Medulla oblongata (tissue), 1 donor: ENCODE data around the gene ACLY.
A peak's percentile ranks its signal among the peaks of the same experiment; 100 is the strongest.

ENCODE experiments used
- DNase-seq: peaks from one replicate; pipeline ENCODE4 v3.0.0-alpha.2; 2015; ENCODE audit errors: extremely low spot score

The ACLY gene

DNA sequence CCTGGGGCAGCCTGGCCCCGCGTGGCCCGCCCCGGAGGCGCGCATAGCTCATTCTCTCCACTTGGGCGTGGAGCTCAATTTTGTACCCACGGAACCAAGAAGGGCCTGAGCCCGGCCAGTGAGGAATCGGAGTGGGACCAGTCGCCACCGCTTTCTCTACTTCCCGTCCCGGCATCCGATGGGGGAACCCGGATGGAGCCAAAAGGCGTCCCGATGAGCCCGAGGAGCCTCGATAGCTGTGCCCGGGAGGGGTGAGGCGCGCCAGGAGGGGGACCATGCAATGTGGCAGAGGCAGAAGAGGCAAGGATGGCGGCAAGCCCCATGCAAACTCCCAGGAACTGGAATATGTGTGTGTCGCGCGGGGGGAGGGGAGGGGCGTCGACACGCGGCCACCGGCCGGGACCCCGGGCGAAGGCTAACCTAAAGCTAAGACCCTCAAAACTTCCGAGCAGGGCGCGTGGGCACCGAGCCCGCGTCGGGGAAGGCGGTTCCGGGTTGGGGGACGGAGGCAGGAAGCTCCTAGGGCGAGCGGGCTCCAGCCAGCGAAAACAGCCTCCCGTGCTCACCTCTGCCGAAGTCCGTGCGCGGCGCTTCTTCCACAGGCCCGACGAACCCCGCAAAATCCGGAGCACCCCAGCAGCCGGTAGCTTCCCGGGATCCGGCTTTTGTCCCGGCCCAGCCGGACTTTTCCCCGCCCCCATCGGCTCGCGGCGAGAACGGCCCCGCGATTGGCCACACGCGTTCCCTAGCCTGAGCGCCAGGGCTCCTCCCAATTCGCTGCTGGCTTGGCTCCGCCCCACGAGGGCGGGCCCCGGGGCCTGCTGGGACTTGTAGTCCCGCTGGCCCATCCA is at the start of gene ACLY:
Gene ACLY, minus strand, starts transcription at position 638 of the 851 bp plus-strand sequence. CDS start 5,078 bp downstream, outside the sequence.
- DNase-seq = peak; percentile 99

DNA sequence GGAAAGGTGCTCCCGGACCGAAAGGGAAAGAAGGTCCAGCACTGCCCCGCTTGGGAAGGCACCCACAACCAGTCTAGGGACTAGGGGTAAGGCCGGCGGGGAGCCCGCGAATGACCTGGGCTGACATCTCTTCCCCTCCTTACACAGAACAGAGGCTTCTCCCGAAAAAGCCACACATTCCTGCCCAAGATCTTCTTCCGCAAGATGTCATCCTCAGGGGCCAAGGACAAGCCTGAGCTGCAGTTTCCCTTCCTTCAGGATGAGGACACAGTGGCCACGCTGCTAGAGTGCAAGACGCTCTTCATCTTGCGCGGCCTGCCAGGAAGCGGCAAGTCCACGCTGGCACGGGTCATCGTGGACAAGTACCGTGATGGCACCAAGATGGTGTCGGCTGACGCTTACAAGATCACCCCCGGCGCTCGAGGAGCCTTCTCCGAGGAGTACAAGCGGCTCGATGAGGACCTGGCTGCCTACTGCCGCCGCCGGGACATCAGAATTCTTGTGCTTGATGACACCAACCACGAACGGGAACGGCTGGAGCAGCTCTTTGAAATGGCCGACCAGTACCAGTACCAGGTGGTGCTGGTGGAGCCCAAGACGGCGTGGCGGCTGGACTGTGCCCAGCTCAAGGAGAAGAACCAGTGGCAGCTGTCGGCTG is 49.3 kb upstream of the ACLY start:
- DNase-seq = no peak

DNA sequence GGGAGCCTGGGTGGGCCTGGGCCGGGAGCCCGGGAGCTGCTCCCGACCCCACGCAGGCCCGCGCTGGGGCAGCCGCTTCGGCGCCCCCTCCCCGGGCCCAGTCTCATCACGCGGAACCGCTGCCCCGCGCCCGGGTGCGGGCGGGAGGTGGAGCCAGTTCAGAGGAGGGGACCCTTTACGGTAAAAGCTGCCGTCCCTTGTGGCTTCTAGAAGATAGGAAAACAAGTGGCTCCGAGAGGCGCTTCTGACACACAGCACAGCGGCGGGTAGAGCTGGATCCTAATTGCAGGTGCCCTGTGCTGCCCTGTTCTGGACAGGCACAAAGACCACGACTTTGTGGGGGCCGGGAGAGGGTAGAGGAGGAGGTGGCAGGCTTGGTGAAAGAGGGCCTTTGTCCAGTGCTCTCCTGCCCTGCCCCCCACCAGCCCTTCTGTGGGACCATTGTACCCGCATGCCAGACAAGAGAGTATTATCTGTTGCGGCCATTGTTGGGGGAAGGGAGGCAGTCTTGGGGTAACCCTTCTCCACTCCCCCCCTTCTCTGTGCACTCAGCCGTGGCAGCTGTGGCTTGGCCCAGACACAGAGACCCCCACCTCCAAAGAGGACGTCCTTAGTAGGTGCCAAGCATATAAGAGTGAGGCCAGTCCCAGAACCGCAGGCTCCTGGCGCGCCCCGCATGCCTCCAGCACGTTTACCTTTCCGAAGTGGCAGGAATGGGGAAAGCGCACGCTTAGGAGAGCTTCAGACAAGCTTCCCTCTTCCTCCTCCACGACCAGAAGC is 48.6 kb upstream of the ACLY start:
- peak; percentile 95 for DNase-seq

DNA sequence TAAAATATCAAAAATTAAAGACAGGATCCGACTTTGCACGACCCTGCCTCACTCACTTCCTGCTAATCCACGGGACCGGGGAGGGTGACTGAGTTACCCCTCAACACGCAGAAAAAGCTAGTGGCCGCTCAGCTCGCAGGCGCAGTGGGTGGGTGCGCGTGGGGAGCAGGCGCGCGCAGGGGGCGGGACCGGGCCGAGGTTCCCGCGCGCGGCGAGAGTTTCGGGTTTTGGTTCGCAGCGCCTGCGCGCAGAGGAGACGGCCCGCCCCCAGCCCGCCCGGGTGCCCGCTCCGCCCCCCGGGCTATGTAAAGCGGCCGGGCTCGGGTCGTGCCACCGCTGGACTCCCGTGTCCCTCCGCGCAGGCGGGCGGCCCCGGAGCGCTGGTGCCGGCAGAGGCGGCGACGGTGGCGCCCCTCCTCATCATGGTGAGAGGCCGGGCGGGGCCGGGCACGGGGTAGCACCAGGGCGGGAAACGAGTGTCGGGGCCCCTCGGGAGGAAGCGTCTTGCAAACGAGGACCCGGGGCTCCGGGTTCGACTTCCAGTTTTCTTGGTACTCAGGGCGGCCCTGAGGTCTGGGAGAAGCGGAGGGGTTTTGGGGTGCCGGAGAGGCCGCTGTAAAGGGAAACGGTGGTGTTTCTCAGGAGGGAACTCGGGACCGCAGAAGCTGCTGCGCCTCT is 47.9 kb upstream of the ACLY start, which contains the start of gene CNP:
Gene CNP, plus strand, starts transcription at position 333 of the 678 bp plus-strand sequence. Its CDS starts 90 bp downstream, at position 423.
- peak; percentile 93 for DNase-seq

DNA sequence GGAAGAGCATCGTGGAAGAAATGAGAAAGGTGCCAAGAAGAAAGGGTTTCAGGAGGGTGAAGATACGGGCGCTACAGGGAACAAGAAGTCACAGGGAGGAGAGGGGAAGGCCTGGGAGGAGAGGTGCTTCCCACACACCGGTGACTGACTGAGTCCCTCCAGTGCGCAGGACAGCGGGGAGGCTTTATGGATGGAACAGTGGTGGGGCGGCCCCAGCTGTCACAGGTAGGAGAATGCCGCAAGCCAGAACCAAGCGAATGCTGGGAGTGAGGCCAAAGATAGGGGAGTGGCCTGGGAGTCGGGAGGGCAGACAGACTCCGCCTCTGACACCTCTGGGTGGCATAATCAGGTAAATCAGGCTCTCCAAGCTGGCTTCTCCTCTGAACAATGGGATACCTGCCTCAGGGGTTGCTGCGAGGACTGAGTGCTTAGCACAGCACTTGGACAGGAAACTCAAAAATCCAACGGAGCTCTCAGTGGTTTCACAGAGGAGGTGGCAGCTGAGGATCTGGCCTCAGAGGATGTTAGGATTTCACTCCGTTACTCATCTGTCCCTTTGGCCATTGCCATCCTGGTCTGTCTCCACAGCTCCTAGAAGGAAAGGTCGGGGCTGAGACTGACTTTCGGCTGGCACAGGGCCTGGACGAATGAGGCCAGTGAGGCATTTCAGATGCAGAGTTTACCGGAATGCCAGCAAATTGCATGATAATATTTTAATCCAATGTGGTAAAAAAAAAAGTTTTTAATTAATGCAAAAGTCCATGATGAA is 47.1 kb upstream of the ACLY start:
- peak; percentile 52 for DNase-seq

DNA sequence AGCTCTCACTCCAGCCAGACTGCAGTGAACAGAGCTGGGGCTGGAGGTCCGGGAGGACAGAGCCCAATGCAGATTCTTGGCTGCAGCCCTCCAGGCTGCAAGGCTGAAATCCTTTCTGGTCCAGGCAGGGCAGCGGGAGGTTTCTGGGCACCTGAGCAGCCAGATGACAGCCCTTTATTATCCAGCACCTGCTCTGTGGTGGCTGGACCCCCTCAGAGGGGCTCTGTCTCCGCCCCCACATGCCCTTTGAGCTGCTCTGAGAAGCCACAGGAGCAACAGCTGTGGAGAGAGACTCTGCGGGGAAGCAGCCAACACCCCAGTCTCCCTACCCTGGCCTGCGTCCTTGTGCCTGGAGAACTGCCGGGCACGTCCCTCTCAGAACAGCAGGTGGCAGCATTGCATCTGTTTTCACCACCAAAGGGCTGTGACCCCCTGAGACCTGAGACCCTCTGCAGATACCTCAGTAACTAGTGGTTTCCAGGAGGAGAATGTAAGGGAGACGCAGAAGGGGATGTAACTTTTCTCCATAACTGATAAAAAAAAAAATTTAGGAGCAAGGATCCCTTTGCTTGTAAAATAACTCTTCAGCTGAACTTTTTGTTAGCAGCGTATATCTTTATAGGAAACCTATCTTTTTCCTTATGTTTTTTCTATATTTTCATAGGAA is 44.1 kb upstream of the ACLY start:
- DNase-seq = peak; percentile 90

DNA sequence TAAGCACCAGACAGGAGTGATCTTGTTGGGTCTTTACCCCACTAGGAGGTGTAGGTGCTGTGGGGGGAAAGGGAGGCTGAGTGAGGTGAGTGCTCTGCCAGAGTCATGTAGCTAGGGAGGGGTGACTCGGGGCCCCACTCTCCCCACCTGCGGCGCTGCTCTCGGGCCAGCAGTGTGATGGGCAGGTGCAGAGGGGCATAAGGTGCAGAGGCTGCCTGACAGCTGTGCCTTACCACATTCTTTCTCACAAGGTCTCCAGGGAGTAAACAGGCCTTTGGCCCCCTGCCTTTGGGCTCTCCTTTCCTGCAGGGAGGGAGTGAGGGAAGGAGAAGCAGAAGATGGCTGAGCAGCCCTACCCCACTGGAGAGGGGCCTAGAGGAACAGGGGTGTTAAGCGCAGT is 43.4 kb upstream of the ACLY start:
- no peak for DNase-seq

DNA sequence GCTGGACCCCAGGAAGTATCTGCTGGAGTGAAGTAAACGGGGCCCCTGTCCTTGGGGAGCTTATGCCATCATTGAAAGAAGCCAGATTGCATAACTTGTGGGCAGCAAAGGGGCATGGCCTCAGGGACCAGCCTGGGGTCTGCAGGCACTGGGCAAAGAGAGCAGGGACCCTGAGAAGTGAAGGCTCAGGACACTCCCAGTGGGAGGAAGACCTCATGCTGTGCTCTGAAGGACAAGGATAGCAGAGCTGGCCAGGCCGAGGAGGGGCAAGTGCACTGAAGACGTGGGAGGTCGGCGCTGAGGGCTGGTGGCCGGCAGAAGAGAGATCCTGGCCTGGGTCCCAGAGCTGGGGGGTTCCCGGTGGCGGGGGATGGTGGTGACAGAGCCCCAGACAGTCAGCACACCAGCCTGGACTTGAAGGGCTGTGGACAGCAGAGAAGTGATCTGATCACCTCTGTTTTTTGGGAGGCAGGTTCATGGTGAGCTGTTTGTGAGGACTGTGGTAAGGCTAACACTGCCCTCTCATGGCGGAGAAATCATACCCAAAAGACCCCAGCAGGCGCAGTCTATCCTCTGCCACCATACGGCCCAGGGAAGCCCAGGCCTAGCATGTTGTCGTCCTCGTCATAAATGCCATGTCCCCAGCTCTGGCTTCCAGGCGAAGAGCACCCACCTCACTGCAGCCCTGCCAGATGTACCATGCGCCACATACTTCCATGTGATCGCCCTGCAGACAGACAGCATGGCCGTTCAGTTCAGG is 40.8 kb upstream of the ACLY start:
- peak; percentile 53 for DNase-seq

DNA sequence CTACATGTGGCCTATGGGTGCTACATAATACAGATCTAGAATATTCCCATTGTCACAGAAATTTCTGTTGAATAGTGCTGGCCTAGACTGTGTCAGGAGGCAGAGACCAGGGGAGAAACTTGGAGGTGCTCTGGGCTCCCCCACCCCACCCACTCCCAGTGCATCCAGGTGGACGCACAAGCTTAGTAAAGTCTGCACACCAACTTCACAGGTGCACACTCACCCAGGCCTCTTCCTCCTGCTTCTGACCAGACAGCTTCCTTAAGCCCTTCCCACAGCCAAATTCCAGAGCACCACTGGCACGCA is 40.2 kb upstream of the ACLY start:
- no peak for DNase-seq

DNA sequence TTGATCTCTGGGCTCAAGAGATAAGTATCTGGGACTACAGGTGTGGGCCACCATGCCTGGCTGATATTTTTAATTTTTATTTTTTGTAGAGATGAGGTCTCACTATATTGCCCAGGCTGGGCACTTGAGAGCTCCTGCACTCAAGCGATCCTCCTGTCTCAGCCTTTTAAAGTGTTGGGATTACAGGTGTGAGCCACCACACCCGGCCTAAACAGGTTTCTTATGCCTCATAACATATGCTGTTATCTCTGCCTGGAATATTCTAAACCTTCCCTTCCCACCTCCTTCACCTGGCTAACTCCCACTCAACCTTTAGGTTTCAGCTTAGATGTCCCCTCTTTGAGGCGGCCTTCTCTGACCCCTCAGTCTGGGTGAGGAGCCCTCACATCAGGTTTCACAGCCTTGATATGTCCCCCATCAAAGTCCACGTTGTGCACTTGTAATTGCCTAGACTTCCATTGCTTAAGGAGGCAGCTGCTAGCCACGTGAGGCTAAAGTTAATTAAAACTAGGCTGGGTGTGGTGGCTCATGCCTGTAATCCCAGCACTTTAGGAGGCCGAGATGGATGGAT is 39.2 kb upstream of the ACLY start:
- no peak for DNase-seq

DNA sequence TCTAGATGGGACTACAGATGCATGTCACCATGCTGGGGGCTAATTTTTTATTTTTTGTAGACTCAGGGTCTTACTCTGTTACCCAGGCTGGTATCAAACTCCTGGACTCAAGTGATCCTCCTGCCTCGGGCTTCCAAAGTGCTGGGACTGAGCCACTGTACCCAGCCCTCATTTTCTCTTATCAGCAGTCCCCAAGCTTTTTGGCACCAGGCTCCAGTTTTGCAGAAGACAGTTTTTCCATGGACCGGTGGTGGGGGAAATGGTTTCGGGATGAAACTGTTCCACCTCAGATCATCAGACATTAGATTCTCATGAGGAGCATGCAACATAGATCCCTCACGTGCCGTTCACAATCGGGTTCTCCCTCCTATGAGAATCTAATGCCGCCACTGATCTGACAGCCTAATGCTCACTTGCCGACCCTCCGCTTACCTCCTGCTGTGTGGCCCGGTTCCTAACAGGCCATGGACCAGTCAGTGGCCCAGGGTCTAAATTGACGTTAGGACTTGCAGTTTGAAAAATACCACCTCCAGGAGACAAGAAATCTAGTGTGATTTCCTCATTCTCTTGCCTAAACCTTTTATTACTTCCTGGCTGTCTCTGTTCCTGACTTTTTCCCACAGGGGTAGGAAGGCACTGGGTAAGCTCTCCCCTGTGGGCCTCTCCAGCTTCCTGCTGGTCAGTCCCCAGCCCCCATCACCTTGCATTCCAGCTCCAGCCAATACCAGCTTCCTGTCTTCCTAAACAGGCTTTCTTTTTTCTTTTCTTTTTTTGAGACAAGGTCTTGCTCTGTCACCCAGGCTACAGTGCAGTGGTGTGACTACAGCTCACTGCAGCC is 38.5 kb upstream of the ACLY start:
- no peak for DNase-seq

DNA sequence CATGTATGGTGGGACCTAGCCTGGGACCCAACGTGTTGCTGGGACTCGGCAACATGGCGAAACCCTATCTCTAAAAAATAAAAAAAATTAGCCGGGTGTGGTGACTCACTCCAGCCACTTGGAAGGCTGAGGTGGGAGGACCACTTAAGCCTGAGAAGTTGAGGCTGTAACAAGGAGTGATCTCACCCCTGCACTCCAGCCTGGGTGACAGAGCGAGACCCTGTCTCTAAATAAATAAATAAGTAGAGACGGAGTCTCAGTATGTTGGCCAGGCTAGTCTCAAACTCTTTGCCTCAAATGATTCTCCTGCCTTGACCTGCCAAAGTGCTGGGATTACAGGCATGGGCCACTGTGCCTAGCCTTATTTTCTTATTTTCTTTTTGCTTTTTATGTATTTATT is 37.8 kb upstream of the ACLY start:
- no peak for DNase-seq

DNA sequence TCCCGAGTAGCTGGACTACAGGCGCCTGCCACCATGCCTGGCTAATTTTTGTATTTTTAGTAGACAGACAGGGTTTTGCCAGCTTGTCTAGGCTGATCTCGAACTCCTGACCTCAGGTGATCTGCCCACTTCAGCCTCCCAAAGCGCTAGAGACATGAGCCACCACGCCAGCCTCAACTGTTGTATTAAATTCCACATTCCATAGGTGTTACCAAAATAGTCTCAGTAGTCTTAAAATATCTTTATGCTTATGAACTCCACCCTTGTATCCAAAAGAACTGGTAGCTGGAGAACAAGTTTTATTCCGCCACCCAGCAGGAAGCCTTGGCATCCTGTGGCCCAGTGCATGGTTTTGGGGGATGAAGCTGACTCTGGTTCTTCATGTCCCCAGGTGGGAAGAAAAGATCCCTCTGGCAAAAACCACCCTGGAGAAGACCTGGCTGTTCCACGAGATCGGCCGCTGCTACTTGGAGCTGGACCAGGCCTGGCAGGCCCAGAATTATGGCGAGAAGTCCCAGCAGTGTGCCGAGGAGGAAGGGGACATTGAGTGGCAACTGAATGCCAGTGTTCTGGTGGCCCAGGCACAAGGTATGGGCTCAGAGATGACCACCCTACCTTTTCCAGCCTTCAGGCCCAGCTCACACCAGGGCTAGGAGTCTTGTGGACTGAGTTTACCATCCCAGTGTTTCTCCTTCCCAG is 30.2 kb upstream of the ACLY start:
- DNase-seq = no peak

DNA sequence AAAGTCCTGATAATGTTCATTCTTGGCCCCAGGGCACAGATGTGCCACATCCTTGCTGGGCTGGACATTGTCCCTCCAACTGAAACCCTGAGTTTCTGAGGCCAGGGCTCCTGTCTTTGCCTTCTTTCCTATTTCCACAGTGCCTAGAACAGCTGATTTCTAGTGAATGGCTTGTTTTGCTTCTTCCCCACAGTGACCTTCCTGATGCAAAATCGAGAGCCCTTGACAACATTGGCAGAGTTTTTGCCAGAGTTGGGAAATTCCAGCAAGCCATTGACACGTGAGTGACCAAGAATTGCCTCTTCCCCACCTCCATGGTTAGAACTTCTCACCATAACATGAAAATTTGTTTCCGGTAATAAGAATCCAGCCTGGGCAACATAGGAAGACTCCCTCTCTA is 26.2 kb upstream of the ACLY start:
- DNase-seq = no peak

DNA sequence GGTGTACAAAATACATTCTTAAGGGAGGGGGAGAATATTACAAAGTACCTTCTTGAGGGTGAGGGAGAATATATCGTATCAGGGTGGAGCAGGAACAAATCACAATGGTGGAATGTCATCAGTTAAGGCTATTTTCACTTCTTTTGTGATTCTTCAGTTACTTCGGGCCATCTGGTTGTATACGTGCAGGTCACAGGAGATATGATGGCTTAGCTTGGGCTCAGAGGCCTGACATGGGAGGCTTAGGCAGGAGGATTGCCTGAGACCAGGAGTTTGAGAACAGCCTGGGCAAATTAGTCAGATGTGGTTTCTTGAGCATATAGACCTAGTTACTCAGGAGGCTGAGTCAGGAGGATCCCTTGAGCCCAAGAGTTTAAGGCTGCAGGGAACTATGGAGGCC is 24.7 kb upstream of the ACLY start:
- no peak for DNase-seq

DNA sequence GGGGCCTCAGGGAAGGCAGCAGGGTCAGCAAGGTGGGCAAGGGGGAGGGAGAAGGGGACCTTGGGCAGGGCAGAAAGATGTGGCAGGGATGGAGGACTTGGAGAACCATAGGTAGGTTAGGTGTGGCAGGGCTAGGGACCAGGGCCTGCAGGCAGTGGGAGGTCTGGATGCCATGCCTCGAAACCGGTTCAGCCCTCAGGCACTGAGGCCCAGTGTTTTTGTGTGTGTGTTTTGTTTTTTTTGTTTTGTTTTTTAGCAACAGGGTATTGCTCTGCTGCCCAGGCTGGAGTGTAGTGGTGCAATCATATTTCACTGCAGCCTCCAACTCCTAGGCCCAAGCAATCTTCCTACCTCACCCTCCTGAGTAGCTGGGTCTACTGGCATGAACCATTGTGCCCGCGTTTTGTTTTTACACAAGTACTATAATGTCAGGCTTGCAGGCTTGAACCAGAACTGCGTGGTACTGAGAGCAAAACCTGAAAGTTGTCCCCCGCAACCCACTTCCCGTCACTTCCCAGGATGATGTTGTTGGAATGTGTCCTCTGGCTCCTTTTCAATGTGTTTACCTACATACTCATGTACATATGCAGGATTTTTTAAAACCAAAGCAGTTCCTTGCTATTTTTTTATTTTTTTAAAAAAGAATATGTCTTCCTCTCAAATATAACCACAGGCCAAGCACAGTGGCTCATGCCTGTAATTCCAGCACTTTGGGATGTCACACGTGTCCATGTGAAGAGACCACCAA is 24.0 kb upstream of the ACLY start:
- DNase-seq = no peak

DNA sequence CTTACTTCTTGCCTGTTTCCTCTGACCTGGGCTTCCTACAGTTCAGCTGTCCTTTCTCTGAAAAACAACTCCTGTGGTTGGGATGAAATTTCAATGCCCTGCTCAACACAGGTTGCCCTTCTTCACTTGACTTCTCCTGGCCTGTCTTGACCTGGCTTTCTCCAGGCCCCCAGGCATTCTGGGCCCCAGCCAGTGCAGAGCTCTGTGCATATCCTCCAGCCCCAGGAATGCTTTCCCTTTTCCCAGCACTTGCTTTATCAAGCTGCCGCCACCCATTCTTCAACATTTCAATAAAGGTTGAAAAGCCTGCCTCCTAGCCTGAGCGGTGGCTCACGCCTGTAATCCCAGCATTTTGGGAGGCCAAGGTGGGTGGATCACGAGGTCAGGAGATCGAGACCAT is 22.4 kb upstream of the ACLY start:
- DNase-seq = no peak
